Measurements from ENCODE around the gene KDM2B.
"Not testable (repeated sequence)": the region's sequence is repeated elsewhere in the genome, so short reads cannot be mapped to it uniquely, and the experiment has no call there.

Gene KDM2B

GRCh38 chr12:121484967-121485366, 95.9 kb downstream of the KDM2B start:
- no peak for DNase-seq (ENCODE audit: low read depth, low spot score)
- in situ Hi-C loops (cut with HindIII; ENCODE audit: low sequenced_read_pairs): no loop called here
- TF ChIP-seq, protein P1, sequence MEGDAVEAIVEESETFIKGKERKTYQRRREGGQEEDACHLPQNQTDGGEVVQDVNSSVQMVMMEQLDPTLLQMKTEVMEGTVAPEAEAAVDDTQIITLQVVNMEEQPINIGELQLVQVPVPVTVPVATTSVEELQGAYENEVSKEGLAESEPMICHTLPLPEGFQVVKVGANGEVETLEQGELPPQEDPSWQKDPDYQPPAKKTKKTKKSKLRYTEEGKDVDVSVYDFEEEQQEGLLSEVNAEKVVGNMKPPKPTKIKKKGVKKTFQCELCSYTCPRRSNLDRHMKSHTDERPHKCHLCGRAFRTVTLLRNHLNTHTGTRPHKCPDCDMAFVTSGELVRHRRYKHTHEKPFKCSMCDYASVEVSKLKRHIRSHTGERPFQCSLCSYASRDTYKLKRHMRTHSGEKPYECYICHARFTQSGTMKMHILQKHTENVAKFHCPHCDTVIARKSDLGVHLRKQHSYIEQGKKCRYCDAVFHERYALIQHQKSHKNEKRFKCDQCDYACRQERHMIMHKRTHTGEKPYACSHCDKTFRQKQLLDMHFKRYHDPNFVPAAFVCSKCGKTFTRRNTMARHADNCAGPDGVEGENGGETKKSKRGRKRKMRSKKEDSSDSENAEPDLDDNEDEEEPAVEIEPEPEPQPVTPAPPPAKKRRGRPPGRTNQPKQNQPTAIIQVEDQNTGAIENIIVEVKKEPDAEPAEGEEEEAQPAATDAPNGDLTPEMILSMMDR (IDR thresholded peaks at IDR 0.05; ENCODE audit: low read depth, low read length): no peak
- no peak overlapping the region for H3K4me3 ChIP-seq (ENCODE audit: low read depth, low read length)

DNA sequence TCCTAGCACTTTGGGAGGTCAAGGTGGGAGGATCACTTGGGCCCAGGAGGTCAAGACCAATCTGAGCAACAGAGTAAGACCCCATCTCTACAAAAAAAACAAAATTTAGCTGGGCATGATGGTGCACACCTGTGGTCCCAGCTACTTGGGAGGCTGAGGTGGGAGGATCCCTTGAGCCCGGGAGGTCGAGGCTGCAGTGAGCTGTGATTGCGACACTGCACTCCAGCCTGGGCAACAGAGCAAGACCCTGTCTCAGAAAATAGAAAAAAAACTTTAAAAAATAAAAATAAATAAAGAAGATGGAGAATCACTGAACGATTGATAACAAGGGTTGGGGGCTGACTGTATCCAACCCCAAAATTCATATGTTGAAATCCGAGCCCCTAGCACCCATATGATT, 96.3 kb downstream of the KDM2B start:
- in situ Hi-C loops (cut with HindIII; ENCODE audit: low sequenced_read_pairs); DNase-seq (ENCODE audit: low read depth, low spot score); H3K4me3 ChIP-seq (ENCODE audit: low read depth, low read length): not testable (repeated sequence)

DNA sequence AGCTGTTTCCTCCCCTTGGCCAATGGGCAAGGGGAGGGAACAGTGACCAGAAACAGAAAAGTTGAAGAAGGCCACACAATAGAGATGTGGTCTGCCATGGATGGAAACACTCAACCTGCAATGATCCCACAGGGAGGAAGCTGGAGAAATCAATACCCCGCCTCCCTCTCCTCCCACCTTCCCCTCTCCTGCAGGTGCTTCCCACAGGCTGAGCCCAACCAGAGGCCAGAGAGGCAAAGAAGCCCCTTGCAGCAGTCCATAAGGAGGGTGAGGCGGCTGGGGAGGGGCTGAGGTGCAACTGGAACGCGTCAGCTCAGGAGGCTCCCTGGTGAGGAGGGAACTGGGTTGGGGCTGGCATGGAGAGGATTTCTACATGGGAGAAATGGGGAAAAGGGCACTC, 96.9 kb downstream of the KDM2B start:
- H3K4me3 ChIP-seq (ENCODE audit: low read depth, low read length): no peak overlapping the region
- TF ChIP-seq, protein P1 (IDR thresholded peaks at IDR 0.05; ENCODE audit: low read depth, low read length): no peak
- in situ Hi-C loops (cut with HindIII; ENCODE audit: low sequenced_read_pairs): no loop called here
- no peak for DNase-seq (ENCODE audit: low read depth, low spot score)

- in situ Hi-C loops (cut with HindIII; ENCODE audit: low sequenced_read_pairs): no loop called here
- no peak for DNase-seq (ENCODE audit: low read depth, low spot score)
- no peak overlapping the region for H3K4me3 ChIP-seq (ENCODE audit: low read depth, low read length)
- TF ChIP-seq, protein P1 (IDR thresholded peaks at IDR 0.05; ENCODE audit: low read depth, low read length): no peak
These were observed 104.3 kb downstream of the KDM2B start for GRCh38 chr12:121476477-121476876.

DNA sequence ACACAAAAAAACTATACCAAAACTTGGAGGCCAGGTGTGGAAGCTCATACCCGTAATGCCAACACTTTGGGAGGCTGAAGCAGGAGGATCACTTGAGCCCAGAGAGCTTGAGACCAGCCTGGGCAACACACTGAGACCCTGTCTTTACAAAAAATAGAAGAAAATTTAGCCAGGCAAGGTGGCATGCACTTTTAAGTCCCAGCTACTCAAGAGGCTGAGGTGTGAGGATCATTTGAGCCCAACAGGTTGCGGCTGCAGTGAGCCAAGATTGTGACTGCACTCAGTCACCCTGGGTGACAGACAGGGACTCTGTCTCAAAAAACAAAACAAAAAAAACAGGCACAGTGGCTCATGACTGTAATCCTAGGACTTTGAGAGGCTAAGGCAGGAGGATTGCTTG, 105.5 kb downstream of the KDM2B start:
- no peak overlapping the region for H3K4me3 ChIP-seq (ENCODE audit: low read depth, low read length)
- TF ChIP-seq, protein P1 (IDR thresholded peaks at IDR 0.05; ENCODE audit: low read depth, low read length): no peak
- DNase-seq (ENCODE audit: low read depth, low spot score): no peak
- in situ Hi-C loops (cut with HindIII; ENCODE audit: low sequenced_read_pairs): no loop called here

- TF ChIP-seq, protein P1 (IDR thresholded peaks at IDR 0.05; ENCODE audit: low read depth, low read length): no peak
- no peak overlapping the region for H3K4me3 ChIP-seq (ENCODE audit: low read depth, low read length)
- no peak for DNase-seq (ENCODE audit: low read depth, low spot score)
- in situ Hi-C loops (cut with HindIII; ENCODE audit: low sequenced_read_pairs): no loop called here
These were observed 108.5 kb downstream of the KDM2B start for GRCh38 chr12:121472150-121472905.

DNA sequence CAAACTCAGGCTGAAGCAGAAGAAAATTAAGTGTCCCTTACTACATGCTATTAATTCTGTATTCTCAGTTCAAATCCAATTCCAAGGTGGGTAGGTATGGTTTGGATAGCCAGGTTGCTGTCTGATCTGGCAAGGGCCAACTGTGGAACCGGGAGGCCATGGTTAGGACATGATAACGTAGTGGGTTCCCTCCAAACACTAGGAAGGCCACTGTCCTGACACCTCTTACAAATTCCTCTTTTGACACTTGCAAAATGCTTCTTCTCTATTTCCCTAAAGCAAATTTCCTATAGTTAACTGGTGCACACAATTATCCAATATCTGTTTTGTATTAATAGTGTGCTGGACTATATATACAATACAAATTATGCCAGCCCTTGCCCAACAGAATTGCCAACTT, 110.1 kb downstream of the KDM2B start:
- no peak overlapping the region for H3K4me3 ChIP-seq (ENCODE audit: low read depth, low read length)
- in situ Hi-C loops (cut with HindIII; ENCODE audit: low sequenced_read_pairs): no loop called here
- no peak for DNase-seq (ENCODE audit: low read depth, low spot score)
- TF ChIP-seq, protein P1 (IDR thresholded peaks at IDR 0.05; ENCODE audit: low read depth, low read length): no peak

All from astrocyte of the spinal cord (primary cell).